Neural cell (in vitro differentiated cells): ENCODE results near the gene GLRB. TPM values are rescaled to one million over a fixed set of nuclear protein-coding genes. Genes with fewer than 3 reads are reported as not detected.

Source experiments
- H2AFZ ChIP-seq: fragments of 200-600, 300-800 bp; sonication (generic), shearing (Covaris generic); 2 replicates; pipeline ENCODE4 v1.6.0; 2014; ENCODE audit warnings: low read depth, mild to moderate bottlenecking, antibody characterized with exemption, low read length, moderate library complexity
- H3F3A ChIP-seq: fragments of 200-600 bp; shearing (Covaris generic); 2 replicates; pipeline ENCODE4 v1.6.1; 2016; ENCODE audit warnings: mild to moderate bottlenecking, moderate library complexity, mixed read lengths, antibody characterized with exemption, low read length; ENCODE audit not compliant: insufficient read depth, poor library complexity, severe bottlenecking
- H3K27ac ChIP-seq: fragments of 200-600, 300-800 bp; sonication (generic), shearing (Covaris generic); 2 replicates; pipeline ENCODE4 v1.5.1; 2014; ENCODE audit warnings: mild to moderate bottlenecking, low read length, moderate library complexity
- H3K27me3 ChIP-seq: fragments of 300-800, 200-600 bp; sonication (generic), shearing (Covaris generic); 2 replicates; pipeline ENCODE4 v1.6.0; 2014; ENCODE audit warnings: mild to moderate bottlenecking, low read depth, low read length, moderate library complexity; ENCODE audit not compliant: insufficient read depth
- H3K36me3 ChIP-seq: fragments of 300-800, 200-600 bp; sonication (generic), shearing (Covaris generic); 2 replicates; pipeline ENCODE4 v1.5.1; 2014; ENCODE audit warnings: mild to moderate bottlenecking, antibody characterized with exemption, low read length, moderate library complexity; ENCODE audit not compliant: insufficient read depth
- H3K4me2 ChIP-seq: fragments of 300-800, 200-600 bp; sonication (generic), shearing (Covaris generic); 2 replicates; pipeline ENCODE4 v1.6.0; 2014; ENCODE audit warnings: mild to moderate bottlenecking, low read length
- H3K4me3 ChIP-seq: fragments of 300-800, 200-600 bp; sonication (generic), shearing (Covaris generic); 2 replicates; pipeline ENCODE4 v1.5.1; 2014; ENCODE audit warnings: mild to moderate bottlenecking, low read length, moderate library complexity
- H3K79me2 ChIP-seq: fragments of 200-600 bp; shearing (Covaris generic); replicated peaks from 2 replicates; pipeline ENCODE4 v1.6.0; 2014; ENCODE audit warnings: mild to moderate bottlenecking, low read length, moderate library complexity; ENCODE audit not compliant: insufficient read depth
- H3K9ac ChIP-seq: fragments of 300-800, 200-600 bp; sonication (generic), shearing (Covaris generic); 2 replicates; pipeline ENCODE4 v1.6.1; 2016; ENCODE audit warnings: mild to moderate bottlenecking, low read length, mixed read lengths
- H3K9me2 ChIP-seq: fragments of 200-600 bp; shearing (Covaris generic); 2 replicates; pipeline ENCODE4 v1.6.1; 2016; ENCODE audit warnings: mild to moderate bottlenecking, low read length, mixed read lengths; ENCODE audit not compliant: insufficient read depth
- H3K9me3 ChIP-seq: fragments of 200-600, 300-800 bp; sonication (generic), shearing (Covaris generic); 2 replicates; pipeline ENCODE4 v1.6.1; 2016; ENCODE audit warnings: mild to moderate bottlenecking, mixed run types, low read length, moderate library complexity, mixed read lengths
- H4K20me1 ChIP-seq: fragments of 200-600 bp; shearing (Covaris generic); 2 replicates; pipeline ENCODE4 v1.6.1; 2016; ENCODE audit warnings: mild to moderate bottlenecking, mixed run types; ENCODE audit not compliant: insufficient read depth
- EP300 ChIP-seq: fragments of 450-650 bp; conservative IDR thresholded peaks from 2 replicates; pipeline ENCODE4 v1.6.1; 2014; ENCODE audit warnings: antibody characterized with exemption, mild to moderate bottlenecking, moderate library complexity; ENCODE audit not compliant: poor library complexity, severe bottlenecking
- EZH2 ChIP-seq: fragments of 200-600, 300-800 bp; shearing (Covaris generic), sonication (generic); IDR thresholded peaks from 2 replicates; pipeline ENCODE4 v1.6.1; 2014; ENCODE audit warnings: antibody characterized with exemption, low read length, borderline replicate concordance, mild to moderate bottlenecking; ENCODE audit not compliant: insufficient read depth, poor library complexity, severe bottlenecking
- MXI1 ChIP-seq: fragments of 450-650 bp; conservative IDR thresholded peaks from 2 replicates; pipeline ENCODE4 v1.6.1; 2014; ENCODE audit warnings: antibody characterized with exemption, mild to moderate bottlenecking; ENCODE audit not compliant: poor library complexity, severe bottlenecking
- POLR2AphosphoS5 ChIP-seq: IDR thresholded peaks from 2 replicates; pipeline ENCODE4 v1.6.1; 2012
- RAD21 ChIP-seq: fragments of 450-650 bp; conservative IDR thresholded peaks from 2 replicates; pipeline ENCODE4 v1.6.1; 2014; ENCODE audit warnings: antibody characterized with exemption, mild to moderate bottlenecking, moderate library complexity
- SMC3 ChIP-seq: fragments of 450-650 bp; conservative IDR thresholded peaks from 2 replicates; pipeline ENCODE4 v1.6.1; 2014; ENCODE audit warnings: antibody characterized with exemption, mild to moderate bottlenecking, moderate library complexity; ENCODE audit not compliant: poor library complexity
- TAF1 ChIP-seq: IDR thresholded peaks from 2 replicates; pipeline ENCODE4 v1.6.1; 2012; ENCODE audit warnings: low read depth
- polyA plus RNA-seq: library from polyadenylated mRNA; depleted of rRNA; stranded (reverse); fragments of >200 nt; gene quantifications from 2 replicates; pipeline ENCODE4 v1.2.3, GENCODE V29; 2014
- TF ChIP-seq, protein P1 (sequence below): IDR thresholded peaks from 2 replicates; pipeline ENCODE4 v1.6.1; 2012; ENCODE audit warnings: borderline replicate concordance
- TF ChIP-seq, protein P2 (sequence below): fragments of 450-650 bp; IDR thresholded peaks from 2 replicates; pipeline ENCODE4 v1.5.1; 2014; ENCODE audit warnings: antibody characterized with exemption, mild to moderate bottlenecking, moderate library complexity; ENCODE audit not compliant: poor library complexity, severe bottlenecking

GLRB gene
- polyA plus RNA-seq, 1 donor from 2014 or later, result 24.9 TPM

DNA sequence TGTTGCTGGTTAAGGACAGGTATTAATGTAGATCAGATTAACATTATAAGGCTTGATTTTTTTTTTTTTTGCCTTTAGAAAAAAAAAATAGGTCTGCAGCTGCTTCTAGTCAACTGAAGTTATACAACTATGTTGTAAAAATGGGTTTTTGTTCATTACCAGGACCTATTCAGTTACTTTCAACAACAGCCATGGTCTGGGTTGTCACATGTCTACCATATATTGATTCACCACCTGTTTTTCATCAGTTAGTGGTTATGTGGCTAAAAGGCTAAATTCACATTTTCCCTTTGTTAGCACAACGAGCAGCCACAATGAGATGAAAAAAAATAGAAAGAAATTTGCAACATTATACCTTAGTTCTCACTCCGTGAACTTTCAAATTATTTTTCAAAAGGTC is 45.5 kb downstream of the GLRB start:
- no peak overlapping the region for H3K27ac ChIP-seq
- no peaks in the 10 kb centered on the region for H4K20me1 ChIP-seq
- no peaks in the 10 kb centered on the region for H3K9me3 ChIP-seq
- TF ChIP-seq TAF1, result no peak
- no peak for TF ChIP-seq MXI1
- TF ChIP-seq POLR2AphosphoS5, result no peak
- TF ChIP-seq EP300, result no peak
- TF ChIP-seq EZH2, result no peak
- TF ChIP-seq SMC3, result no peak
- TF ChIP-seq, protein P1, sequence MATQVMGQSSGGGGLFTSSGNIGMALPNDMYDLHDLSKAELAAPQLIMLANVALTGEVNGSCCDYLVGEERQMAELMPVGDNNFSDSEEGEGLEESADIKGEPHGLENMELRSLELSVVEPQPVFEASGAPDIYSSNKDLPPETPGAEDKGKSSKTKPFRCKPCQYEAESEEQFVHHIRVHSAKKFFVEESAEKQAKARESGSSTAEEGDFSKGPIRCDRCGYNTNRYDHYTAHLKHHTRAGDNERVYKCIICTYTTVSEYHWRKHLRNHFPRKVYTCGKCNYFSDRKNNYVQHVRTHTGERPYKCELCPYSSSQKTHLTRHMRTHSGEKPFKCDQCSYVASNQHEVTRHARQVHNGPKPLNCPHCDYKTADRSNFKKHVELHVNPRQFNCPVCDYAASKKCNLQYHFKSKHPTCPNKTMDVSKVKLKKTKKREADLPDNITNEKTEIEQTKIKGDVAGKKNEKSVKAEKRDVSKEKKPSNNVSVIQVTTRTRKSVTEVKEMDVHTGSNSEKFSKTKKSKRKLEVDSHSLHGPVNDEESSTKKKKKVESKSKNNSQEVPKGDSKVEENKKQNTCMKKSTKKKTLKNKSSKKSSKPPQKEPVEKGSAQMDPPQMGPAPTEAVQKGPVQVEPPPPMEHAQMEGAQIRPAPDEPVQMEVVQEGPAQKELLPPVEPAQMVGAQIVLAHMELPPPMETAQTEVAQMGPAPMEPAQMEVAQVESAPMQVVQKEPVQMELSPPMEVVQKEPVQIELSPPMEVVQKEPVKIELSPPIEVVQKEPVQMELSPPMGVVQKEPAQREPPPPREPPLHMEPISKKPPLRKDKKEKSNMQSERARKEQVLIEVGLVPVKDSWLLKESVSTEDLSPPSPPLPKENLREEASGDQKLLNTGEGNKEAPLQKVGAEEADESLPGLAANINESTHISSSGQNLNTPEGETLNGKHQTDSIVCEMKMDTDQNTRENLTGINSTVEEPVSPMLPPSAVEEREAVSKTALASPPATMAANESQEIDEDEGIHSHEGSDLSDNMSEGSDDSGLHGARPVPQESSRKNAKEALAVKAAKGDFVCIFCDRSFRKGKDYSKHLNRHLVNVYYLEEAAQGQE, result no peak
- TF ChIP-seq RAD21, result no peak
- TF ChIP-seq, protein P2, sequence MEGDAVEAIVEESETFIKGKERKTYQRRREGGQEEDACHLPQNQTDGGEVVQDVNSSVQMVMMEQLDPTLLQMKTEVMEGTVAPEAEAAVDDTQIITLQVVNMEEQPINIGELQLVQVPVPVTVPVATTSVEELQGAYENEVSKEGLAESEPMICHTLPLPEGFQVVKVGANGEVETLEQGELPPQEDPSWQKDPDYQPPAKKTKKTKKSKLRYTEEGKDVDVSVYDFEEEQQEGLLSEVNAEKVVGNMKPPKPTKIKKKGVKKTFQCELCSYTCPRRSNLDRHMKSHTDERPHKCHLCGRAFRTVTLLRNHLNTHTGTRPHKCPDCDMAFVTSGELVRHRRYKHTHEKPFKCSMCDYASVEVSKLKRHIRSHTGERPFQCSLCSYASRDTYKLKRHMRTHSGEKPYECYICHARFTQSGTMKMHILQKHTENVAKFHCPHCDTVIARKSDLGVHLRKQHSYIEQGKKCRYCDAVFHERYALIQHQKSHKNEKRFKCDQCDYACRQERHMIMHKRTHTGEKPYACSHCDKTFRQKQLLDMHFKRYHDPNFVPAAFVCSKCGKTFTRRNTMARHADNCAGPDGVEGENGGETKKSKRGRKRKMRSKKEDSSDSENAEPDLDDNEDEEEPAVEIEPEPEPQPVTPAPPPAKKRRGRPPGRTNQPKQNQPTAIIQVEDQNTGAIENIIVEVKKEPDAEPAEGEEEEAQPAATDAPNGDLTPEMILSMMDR, result no peak
- H3F3A ChIP-seq, result no peaks in the 10 kb centered on the region
- H3K79me2 ChIP-seq, result no peaks in the 10 kb centered on the region
- no peak overlapping the region for H2AFZ ChIP-seq
- peaks cover 5% of the 10 kb centered on the region for H3K36me3 ChIP-seq
- no peaks in the 10 kb centered on the region for H3K9me2 ChIP-seq
- H3K4me3 ChIP-seq, result no peak overlapping the region
- H3K9ac ChIP-seq, result no peak overlapping the region
- H3K27me3 ChIP-seq, result no peaks in the 10 kb centered on the region
- no peak overlapping the region for H3K4me2 ChIP-seq

DNA sequence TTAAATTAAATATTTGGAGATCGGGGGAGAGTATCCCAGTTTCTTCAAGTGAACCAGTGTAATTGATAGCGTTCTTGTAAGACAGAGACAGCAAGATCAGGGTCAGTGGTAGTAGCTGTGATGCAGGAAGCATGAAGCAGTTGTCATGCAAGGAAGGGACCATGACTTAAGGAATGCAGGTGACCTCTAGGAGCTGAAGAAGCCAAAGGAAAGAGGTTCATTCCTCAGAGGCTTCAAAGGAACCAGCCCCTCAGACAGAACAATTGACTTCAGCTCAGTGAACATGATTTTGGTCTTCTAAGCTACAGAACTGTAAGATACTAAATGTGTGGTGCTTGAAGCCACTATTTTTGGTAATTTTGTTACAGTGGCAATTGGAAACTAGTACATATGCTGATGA is 51.6 kb downstream of the GLRB start:
- no peak overlapping the region for H3K4me2 ChIP-seq
- TF ChIP-seq MXI1 (no peak), SMC3 (no peak), TAF1 (no peak), EZH2 (no peak), RAD21 (no peak)
- TF ChIP-seq, protein P2, result no peak
- TF ChIP-seq, protein P1, result no peak
- H3K27me3 ChIP-seq, result no peaks in the 10 kb centered on the region
- no peaks in the 10 kb centered on the region for H3K79me2 ChIP-seq
- peaks cover 2% of the 10 kb centered on the region for H3K36me3 ChIP-seq
- no peaks in the 10 kb centered on the region for H3K9me3 ChIP-seq
- no peak overlapping the region for H3K4me3 ChIP-seq
- no peak overlapping the region for H2AFZ ChIP-seq
- no peaks in the 10 kb centered on the region for H3F3A ChIP-seq
- no peaks in the 10 kb centered on the region for H4K20me1 ChIP-seq
- no peak overlapping the region for H3K27ac ChIP-seq
- H3K9me2 ChIP-seq, result no peaks in the 10 kb centered on the region
- no peak overlapping the region for H3K9ac ChIP-seq
